GM13976 (cell line): ENCODE measurements around the gene RASGRF2.

Experiments used
- DNase-seq: peaks from one replicate; pipeline ENCODE4 v3.0.0; 2012; ENCODE audit warnings: low spot score
- CTCF ChIP-seq: IDR thresholded peaks from 2 replicates; pipeline ENCODE4 v1.5.1; 2012; ENCODE audit warnings: borderline replicate concordance, mild to moderate bottlenecking; ENCODE audit not compliant: insufficient read depth; ENCODE audit errors: extremely low read depth, missing control alignments, control extremely low read depth
- in situ Hi-C: fragments of 300-500 bp; cut with MboI; formaldehyde crosslinking; loops from one replicate; pipeline ENCODE4 v1.12.0; 2022; ENCODE audit warnings: low sequenced_read_pairs, mixed read lengths, inconsistent platforms; ENCODE audit not compliant: unreplicated experiment

RASGRF2 gene

GRCh38 chr5:81179959-81180358, 219.8 kb downstream of the RASGRF2 start:
- no peak for DNase-seq
- in situ Hi-C loops = no loop called here
- no peak for TF ChIP-seq CTCF

GRCh38 chr5:81180780-81181460, 220.8 kb downstream of the RASGRF2 start:
- no peak for DNase-seq
- in situ Hi-C loops = no loop called here
- no peak for TF ChIP-seq CTCF

- no peak for DNase-seq
- TF ChIP-seq CTCF = no peak
- in situ Hi-C loops = no loop called here
Observed at GRCh38 chr5:81181576-81182316, 221.6 kb downstream of the RASGRF2 start.

- in situ Hi-C loops = no loop called here
- no peak for DNase-seq
- TF ChIP-seq CTCF = no peak
Observed at GRCh38 chr5:81182396-81183390, 222.5 kb downstream of the RASGRF2 start.

GRCh38 chr5:81183811-81184748, 223.9 kb downstream of the RASGRF2 start:
- in situ Hi-C loops = no loop called here
- no peak for TF ChIP-seq CTCF
- DNase-seq = no peak
